Stimulated activated CD4-positive, alpha-beta T cell treated with anti-CD3 and anti-CD28 coated beads, TNF-alpha, amount 100 ng/mL, for 1 hour (primary cell): Measurements from ENCODE around the gene PXN.
"Not testable (repeated sequence)": the region's sequence is repeated elsewhere in the genome, so short reads cannot be mapped to it uniquely, and the experiment has no call there.

Experiments used
- DNase-seq, 3 donors: peaks; one replicate each; pipeline ENCODE4 v3.0.0-alpha.2; 2020; ENCODE audit warnings: low read depth in 3 of 3, low spot score in 1 of 3

PXN gene

DNA sequence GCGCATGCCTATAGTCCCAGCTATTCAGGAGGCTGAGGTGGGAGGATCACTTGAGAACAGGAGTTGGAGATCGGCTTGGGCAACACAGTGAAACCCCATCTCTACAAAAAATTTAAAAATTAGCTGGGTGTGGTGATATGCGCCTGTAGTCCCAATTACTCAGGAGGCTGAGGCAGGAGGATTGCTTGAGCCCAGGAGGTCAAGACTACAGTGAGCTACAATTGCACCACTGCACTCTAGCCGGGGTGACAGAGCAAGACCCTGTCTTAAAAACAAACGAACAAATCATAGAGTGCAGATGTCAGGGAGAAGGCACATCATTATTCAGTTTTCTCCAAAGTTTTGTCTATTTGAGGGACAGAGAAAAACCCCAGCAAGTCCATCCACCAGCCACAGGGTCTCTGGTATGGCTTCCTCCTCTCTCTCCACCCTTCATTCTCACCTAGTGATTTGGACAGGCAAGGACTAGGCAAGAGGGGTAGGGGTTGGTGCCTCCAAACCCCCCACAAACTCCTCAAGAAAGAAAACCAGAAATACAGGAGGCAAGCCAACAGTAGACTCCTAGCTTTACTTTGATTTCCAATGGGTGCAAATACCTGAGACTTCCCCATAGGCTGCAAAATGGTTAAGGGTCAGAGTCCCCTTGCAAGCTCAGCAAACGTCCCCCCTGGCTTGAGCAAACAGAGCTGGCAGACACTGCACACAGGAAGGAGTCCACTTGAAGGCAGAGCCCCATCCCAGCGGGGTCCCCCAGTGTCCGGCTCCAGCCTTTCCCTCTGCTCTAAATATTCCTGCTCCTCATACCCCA, 38.1 kb downstream of the PXN start:
- DNase-seq: no peak

DNA sequence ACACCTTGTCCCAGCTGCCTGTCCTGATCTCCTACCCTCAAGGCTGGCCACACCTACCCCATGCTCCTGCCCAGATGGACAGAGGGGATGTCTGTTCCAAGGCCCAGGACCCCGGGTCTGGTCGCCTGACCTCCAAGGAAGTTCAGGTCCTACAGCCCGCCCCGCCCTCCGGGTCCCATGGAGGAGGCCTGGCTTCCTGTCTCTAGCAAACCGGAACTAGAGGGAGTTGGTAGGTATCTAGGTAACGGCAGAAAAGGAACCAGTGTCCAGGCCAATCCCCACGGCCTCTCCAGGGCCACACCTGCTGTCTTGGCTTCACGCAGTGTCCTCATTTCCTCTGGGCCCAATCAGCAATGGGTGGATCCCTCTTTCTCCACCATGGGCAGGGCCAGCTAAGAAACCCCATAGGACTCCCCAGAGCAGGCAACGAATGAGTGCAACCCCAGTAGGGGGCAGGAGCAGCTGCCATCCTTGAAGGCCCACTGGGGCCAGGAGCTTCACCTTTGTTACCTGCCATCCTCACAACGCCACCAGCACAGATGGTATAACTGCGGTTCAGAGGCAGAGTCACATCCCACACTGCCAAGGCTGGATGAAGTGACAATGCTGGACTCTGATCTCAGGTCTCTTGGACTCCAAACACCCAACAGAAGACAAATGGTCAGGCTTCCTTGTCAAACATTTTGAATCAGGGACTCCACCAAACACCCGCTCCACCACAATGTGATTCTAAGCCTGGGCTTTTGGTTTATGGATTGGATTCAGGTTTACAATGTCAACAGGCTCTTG, 39.5 kb downstream of the PXN start:
- DNase-seq: no peak

DNA sequence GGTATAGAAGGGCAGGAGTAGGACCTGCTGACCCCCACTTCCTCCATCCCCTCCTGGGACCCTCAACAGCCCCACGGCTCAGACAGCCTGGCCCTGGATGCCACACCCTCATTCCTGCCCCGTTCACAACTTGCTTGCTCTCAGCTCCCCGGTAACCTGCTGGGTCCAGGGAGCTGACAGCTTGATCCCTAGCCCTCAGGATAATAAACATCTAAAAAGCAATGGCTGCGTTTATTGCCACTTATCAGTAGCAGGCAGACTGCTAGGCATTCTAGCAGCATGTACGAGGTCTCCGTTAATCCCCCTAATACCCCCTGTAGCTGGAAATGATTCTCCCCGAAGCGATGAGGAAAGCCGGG, 40.4 kb downstream of the PXN start:
- DNase-seq: no peak

DNA sequence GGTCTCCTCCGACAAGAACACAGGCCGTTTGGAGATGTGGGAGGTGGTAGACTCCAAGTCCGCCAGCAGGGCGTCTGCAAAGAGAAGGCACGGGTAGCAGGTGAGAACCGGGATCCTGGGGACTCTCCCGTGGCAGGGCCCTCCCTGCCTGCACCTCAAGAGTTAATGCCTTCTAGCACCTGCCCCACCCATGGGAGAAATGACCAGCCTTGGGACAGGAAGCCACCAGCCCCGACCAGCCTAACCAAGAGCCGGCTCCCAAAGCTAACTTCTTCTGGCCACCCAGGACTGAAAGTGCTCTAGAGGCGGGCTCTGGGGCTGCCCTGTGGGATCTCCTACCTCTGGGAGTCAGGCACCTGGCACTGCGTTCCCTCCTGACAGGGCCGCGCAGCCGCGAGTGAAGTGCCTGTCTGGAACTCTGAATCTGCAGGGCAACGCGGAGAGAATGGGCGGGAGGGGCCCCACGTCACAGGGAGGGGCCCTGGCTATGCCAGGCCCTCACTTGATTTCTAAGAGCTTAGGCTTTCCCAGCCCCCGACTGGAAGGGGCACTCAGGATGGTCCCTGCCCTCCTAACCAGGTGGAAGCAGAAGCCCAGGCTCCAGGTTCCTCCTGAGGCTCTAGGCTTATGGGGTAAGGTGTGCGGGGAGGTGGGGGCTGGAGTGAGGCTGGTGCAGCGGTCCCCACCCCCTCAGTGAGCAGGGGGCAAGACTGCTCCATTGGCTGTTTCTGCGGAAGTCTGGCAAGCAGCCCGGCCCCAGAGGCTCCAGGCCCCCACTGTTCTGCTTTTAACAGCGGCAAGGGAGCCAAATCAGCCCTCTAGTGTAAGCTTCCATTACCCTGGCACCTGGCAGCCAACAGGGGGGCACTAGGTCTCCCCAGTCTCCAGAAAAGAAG, 41.0 kb downstream of the PXN start:
- DNase-seq: no peak

- no peak for DNase-seq
These were observed 41.8 kb downstream of the PXN start for GRCh38 chr12:120223458-120224303.

DNA sequence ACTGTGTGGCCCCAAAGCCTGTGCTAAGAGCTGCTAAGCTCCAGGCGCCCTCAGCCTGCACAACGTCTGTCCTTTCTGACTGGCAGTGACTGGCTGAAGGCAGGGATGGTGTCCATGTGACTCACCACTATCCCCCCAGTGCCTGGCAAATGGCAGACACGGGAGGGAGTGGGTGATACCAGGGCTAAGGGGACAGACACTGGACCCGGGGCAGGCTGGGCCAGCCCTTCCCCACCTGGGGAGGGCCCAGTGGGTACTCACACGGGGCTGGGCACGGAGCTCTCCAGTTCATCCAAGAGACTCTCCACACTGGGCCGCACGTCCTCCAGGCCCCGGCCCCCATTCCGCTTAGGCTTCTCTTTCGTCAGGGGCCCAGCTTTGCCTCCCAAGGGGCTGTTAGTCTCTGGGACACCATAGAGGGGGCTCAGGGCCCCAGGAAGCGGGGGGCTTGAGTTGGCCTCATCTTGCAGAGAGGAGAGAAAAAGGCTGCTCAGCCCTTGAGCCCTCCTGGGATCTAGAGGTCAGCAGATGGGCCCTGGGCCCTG, 43.2 kb downstream of the PXN start:
- no peak for DNase-seq

DNA sequence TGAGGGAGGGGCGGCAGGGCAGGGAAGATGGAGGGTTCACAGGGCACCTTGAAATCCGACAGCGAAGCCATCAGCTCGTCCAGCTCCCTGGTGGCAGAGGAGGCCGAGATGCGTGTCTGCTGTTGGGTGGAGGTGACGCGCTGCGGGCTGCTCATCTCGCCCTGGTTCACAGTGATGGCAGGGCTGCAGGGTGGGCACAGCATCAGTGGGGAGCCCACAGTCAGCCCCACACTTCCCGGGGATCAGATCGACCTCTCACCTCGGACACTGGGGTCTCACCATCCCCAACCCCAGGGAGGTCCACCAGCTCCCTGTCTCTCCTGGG, 44.0 kb downstream of the PXN start:
- no peak for DNase-seq

GRCh38 chr12:120220838-120221575, 44.5 kb downstream of the PXN start:
- DNase-seq: no peak

- no peak for DNase-seq
These were observed 46.6 kb downstream of the PXN start for GRCh38 chr12:120218680-120219606.

GRCh38 chr12:120216742-120217605, 48.6 kb downstream of the PXN start:
- no peak for DNase-seq

- no peak for DNase-seq
These were observed 49.5 kb downstream of the PXN start for GRCh38 chr12:120215766-120216735.

DNA sequence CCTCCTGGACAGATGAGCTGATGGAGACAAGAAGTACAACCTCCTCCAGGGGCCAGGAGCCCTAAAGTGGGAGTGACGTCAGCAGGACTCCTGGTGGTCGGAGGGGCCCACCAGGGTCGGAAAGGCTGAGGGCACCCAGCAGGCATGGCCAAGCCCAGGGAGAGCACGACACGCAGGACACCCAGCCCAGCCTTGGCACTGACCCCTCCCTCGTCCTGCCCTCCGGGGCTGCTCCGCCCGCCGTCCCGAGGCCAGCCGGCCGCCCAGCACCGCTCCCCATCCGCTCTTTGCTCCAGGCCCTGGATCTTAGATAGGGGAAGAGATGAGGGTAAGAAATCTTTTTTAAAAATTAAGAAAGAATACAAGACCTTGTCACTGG, 50.2 kb downstream of the PXN start:
- no peak for DNase-seq

GRCh38 chr12:120214626-120215356, 50.7 kb downstream of the PXN start:
- DNase-seq: no peak

DNA sequence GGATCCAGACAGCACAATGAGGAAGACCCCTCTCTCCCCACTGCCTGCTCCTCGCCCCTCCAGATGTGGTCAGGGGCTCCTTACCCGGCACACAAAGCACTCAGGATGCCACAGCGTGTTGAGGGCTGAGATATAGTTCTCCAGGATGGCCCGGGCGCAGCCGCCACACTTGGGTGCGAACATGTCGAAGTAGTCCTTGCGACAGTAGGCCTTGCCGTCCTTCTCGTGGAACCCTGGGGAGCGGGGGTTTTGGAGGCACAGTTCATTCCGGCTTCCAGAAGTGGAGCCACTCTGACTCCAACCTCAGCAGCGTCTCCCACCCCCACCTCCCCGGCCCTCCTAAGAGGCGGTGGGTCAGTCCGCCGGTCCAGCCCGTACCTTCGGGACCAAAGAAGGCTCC, 51.8 kb downstream of the PXN start:
- DNase-seq: no peak

GRCh38 chr12:120213182-120213581, 52.3 kb downstream of the PXN start:
- DNase-seq: not testable (repeated sequence)

DNA sequence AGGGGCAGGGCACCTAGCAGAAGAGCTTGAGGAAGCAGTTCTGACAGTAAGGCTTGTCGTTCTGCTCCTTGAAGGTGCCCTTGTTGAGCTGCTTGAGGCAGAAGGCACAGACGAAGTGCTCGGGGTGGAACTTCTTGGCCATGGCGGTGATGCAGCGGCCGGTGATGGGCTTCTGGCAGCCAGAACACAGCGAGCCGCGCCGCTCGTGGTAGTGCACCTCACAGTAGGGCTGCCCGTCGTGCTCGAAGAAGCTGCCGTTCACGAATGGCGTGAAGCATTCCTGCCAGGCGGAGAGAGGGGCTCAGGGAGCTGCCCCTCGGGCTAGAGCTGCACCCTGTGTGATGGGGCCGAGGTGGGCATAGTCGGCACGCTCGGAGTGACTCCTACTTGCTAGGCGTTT, 53.2 kb downstream of the PXN start:
- DNase-seq: no peak
